ENCODE results near the gene RAB3IL1.

Gene RAB3IL1

GRCh38 chr11:61861634-61862033 lies 55.7 kb downstream of the RAB3IL1 start:
- H3F3A ChIP-seq (ENCODE audit: low read depth), result no peaks in the 10 kb centered on the region
- no peaks in the 10 kb centered on the region for H3K4me1 ChIP-seq (ENCODE audit: insufficient read depth, low read length, poor library complexity, severe bottlenecking)
- no peak overlapping the region for H3K4me3 ChIP-seq (ENCODE audit: low read length, poor library complexity, severe bottlenecking)
- TF ChIP-seq EZH2phosphoT487 (IDR thresholded peaks at IDR 0.05; ENCODE audit: borderline replicate concordance), result no peak
- TF ChIP-seq CTCF (conservative IDR thresholded peaks at IDR 0.05; ENCODE audit: low read length), result no peak
- no peak overlapping the region for H2AFZ ChIP-seq (ENCODE audit: low read length)
- H3K9me3 ChIP-seq (ENCODE audit: insufficient read depth, low read depth, low read length), result no peaks in the 10 kb centered on the region
- H3K4me2 ChIP-seq (ENCODE audit: low read depth, low read length, poor library complexity, severe bottlenecking), result no peak overlapping the region
- H3K36me3 ChIP-seq (ENCODE audit: insufficient read depth, low read length), result peaks cover 89% of the 10 kb centered on the region; the same call in 1 of the 2 replicates
- H3K27me3 ChIP-seq (ENCODE audit: insufficient read depth, low read length, poor library complexity, severe bottlenecking), result no peaks in the 10 kb centered on the region
- H4K20me1 ChIP-seq (ENCODE audit: insufficient read depth, low read length, poor library complexity, severe bottlenecking), result peaks cover 11% of the 10 kb centered on the region
- H3K79me2 ChIP-seq (ENCODE audit: insufficient read depth, low read length), result no peaks in the 10 kb centered on the region
- no peak overlapping the region for H3K9ac ChIP-seq (ENCODE audit: low read depth, low read length, poor library complexity, severe bottlenecking)
- no peaks in the 10 kb centered on the region for H3K9me2 ChIP-seq (replicated peaks; ENCODE audit: low read depth, low read length)

GRCh38 chr11:61860054-61860903 lies 57.1 kb downstream of the RAB3IL1 start:
- TF ChIP-seq EZH2phosphoT487 (IDR thresholded peaks at IDR 0.05; ENCODE audit: borderline replicate concordance) (no peak), CTCF (conservative IDR thresholded peaks at IDR 0.05; ENCODE audit: low read length) (no peak)

GRCh38 chr11:61855939-61856680 lies 61.3 kb downstream of the RAB3IL1 start:
- Histone ChIP-seq H3K27me3 (ENCODE audit: insufficient read depth, low read length, poor library complexity, severe bottlenecking) (no peaks in the 10 kb centered on the region), H3K9me3 (ENCODE audit: insufficient read depth, low read depth, low read length) (no peaks in the 10 kb centered on the region), H3K9ac (ENCODE audit: low read depth, low read length, poor library complexity, severe bottlenecking) (no peak overlapping the region), H2AFZ (ENCODE audit: low read length) (no peak overlapping the region), H3K9me2 (replicated peaks; ENCODE audit: low read depth, low read length) (no peaks in the 10 kb centered on the region), H3K36me3 (ENCODE audit: insufficient read depth, low read length) (peaks cover 94% of the 10 kb centered on the region; the same call in 1 of the 2 replicates), H4K20me1 (ENCODE audit: insufficient read depth, low read length, poor library complexity, severe bottlenecking) (peaks cover 55% of the 10 kb centered on the region), H3K4me3 (ENCODE audit: low read length, poor library complexity, severe bottlenecking) (no peak overlapping the region), H3K4me2 (ENCODE audit: low read depth, low read length, poor library complexity, severe bottlenecking) (no peak overlapping the region), H3F3A (ENCODE audit: low read depth) (no peaks in the 10 kb centered on the region), H3K4me1 (ENCODE audit: insufficient read depth, low read length, poor library complexity, severe bottlenecking) (no peaks in the 10 kb centered on the region), H3K79me2 (ENCODE audit: insufficient read depth, low read length) (peaks cover 31% of the 10 kb centered on the region; the same call in 1 of the 2 replicates)
- TF ChIP-seq EZH2phosphoT487 (IDR thresholded peaks at IDR 0.05; ENCODE audit: borderline replicate concordance), result no peak
- TF ChIP-seq CTCF (conservative IDR thresholded peaks at IDR 0.05; ENCODE audit: low read length), result no peak

More at GRCh38 chr11:61860054-61860903, 57.1 kb downstream of the RAB3IL1 start:
- Histone ChIP-seq H3K4me3 (ENCODE audit: low read length, poor library complexity, severe bottlenecking) (no peak overlapping the region), H2AFZ (ENCODE audit: low read length) (no peak overlapping the region), H3K27me3 (ENCODE audit: insufficient read depth, low read length, poor library complexity, severe bottlenecking) (no peaks in the 10 kb centered on the region), H3K4me2 (ENCODE audit: low read depth, low read length, poor library complexity, severe bottlenecking) (no peak overlapping the region), H3K9me2 (replicated peaks; ENCODE audit: low read depth, low read length) (no peaks in the 10 kb centered on the region), H3K4me1 (ENCODE audit: insufficient read depth, low read length, poor library complexity, severe bottlenecking) (no peaks in the 10 kb centered on the region), H3K79me2 (ENCODE audit: insufficient read depth, low read length) (peaks cover under 1% of the 10 kb centered on the region; the same call in 1 of the 2 replicates), H4K20me1 (ENCODE audit: insufficient read depth, low read length, poor library complexity, severe bottlenecking) (peaks cover 23% of the 10 kb centered on the region), H3K9me3 (ENCODE audit: insufficient read depth, low read depth, low read length) (no peaks in the 10 kb centered on the region), H3K36me3 (ENCODE audit: insufficient read depth, low read length) (peaks cover 89% of the 10 kb centered on the region; the same call in 1 of the 2 replicates), H3F3A (ENCODE audit: low read depth) (no peaks in the 10 kb centered on the region), H3K9ac (ENCODE audit: low read depth, low read length, poor library complexity, severe bottlenecking) (no peak overlapping the region)
